Stomach smooth muscle (tissue), 2 donors: ENCODE measurements around the gene ZBED5.

Experiments used
- H3K27ac ChIP-seq: one replicate; pipeline ENCODE4 v1.7.0; 2013; ENCODE audit warnings: mild to moderate bottlenecking, low read length, inconsistent platforms
- H3K27me3 ChIP-seq, 2 donors: one replicate each; pipeline ENCODE4 v1.7.0; 2013; ENCODE audit warnings: low read length in 2 of 2; ENCODE audit not compliant: insufficient read depth in 2 of 2, control insufficient read depth in 1 of 2
- H3K36me3 ChIP-seq, 2 donors: one replicate each; pipeline ENCODE4 v1.7.0; 2013; ENCODE audit warnings: low read length in 2 of 2; ENCODE audit not compliant: control insufficient read depth in 2 of 2, insufficient read depth in 2 of 2
- H3K4me1 ChIP-seq: one replicate; pipeline ENCODE4 v1.7.0; 2013; ENCODE audit warnings: low read length; ENCODE audit not compliant: control insufficient read depth, insufficient read depth
- H3K4me3 ChIP-seq, 2 donors: one replicate each; pipeline ENCODE4 v1.7.0; 2013; ENCODE audit warnings: low read length in 2 of 2
- H3K9ac ChIP-seq, 2 donors: one replicate each; pipeline ENCODE4 v1.7.0; 2013; ENCODE audit warnings: low read length in 2 of 2, mild to moderate bottlenecking in 1 of 2
- H3K9me3 ChIP-seq, 2 donors: one replicate each; pipeline ENCODE4 v1.7.0; 2013; ENCODE audit warnings: low read length in 2 of 2; ENCODE audit not compliant: control insufficient read depth in 2 of 2
- donor health status: healthy.
- donor health status: Pancreatic carcinoma.

ZBED5 gene

GRCh38 chr11:10808235-10808552 lies 49.7 kb downstream of the ZBED5 start:
- peak overlapping the region; percentile 96 for H3K27ac ChIP-seq
- peaks cover 16% of the 10 kb centered on the region for H3K4me1 ChIP-seq
- no peaks in the 10 kb centered on the region for H3K9me3 ChIP-seq
- H3K27me3 ChIP-seq, result no peaks in the 10 kb centered on the region
- H3K4me3 ChIP-seq, result peak overlapping the region; percentile 98 to 99
- peaks cover 28 to 36% of the 10 kb centered on the region in 2 donors for H3K36me3 ChIP-seq
- H3K9ac ChIP-seq, result peak overlapping the region; percentile 96 to 99

- peaks cover 16% of the 10 kb centered on the region for H3K4me1 ChIP-seq
- H3K4me3 ChIP-seq, result peak overlapping the region; percentile 98 to 99
- H3K36me3 ChIP-seq, result peaks cover 33 to 39% of the 10 kb centered on the region in 2 donors
- peak overlapping the region; percentile 96 to 99 for H3K9ac ChIP-seq
- no peaks in the 10 kb centered on the region for H3K9me3 ChIP-seq
- H3K27ac ChIP-seq, result peak overlapping the region; percentile 96
- H3K27me3 ChIP-seq, result no peaks in the 10 kb centered on the region
Observed at GRCh38 chr11:10807493-10808234, 50.2 kb downstream of the ZBED5 start.

GRCh38 chr11:10806206-10806605 lies 51.6 kb downstream of the ZBED5 start:
- peak overlapping the region; percentile 98 to 99 for H3K4me3 ChIP-seq
- no peak overlapping the region for H3K27ac ChIP-seq

GRCh38 chr11:10805741-10806140 lies 52.1 kb downstream of the ZBED5 start:
- Histone ChIP-seq H3K9ac (peak overlapping the region in 1 of 2 donors; percentile 16), H3K27ac (no peak overlapping the region), H3K27me3 (no peaks in the 10 kb centered on the region), H3K36me3 (peaks cover 50 to 58% of the 10 kb centered on the region in 2 donors), H3K9me3 (no peaks in the 10 kb centered on the region), H3K4me1 (peaks cover 16% of the 10 kb centered on the region), H3K4me3 (peak overlapping the region in 1 of 2 donors; percentile 30)

More at GRCh38 chr11:10806206-10806605, 51.6 kb downstream of the ZBED5 start:
- no peaks in the 10 kb centered on the region for H3K9me3 ChIP-seq
- peaks cover 47 to 53% of the 10 kb centered on the region in 2 donors for H3K36me3 ChIP-seq
- H3K9ac ChIP-seq, result no peak overlapping the region
- no peaks in the 10 kb centered on the region for H3K27me3 ChIP-seq
- H3K4me1 ChIP-seq, result peaks cover 16% of the 10 kb centered on the region

GRCh38 chr11:10803676-10804075 lies 54.2 kb downstream of the ZBED5 start:
- H3K4me1 ChIP-seq, result peaks cover 16% of the 10 kb centered on the region
- H3K27ac ChIP-seq, result no peak overlapping the region
- no peak overlapping the region for H3K9ac ChIP-seq
- H3K4me3 ChIP-seq, result no peak overlapping the region
- H3K27me3 ChIP-seq, result no peaks in the 10 kb centered on the region
- H3K36me3 ChIP-seq, result peaks cover 69 to 79% of the 10 kb centered on the region in 2 donors
- no peaks in the 10 kb centered on the region for H3K9me3 ChIP-seq
